Measurements from ENCODE around the gene WIPF3.

- TF ChIP-seq CTCF (IDR thresholded peaks at IDR 0.05): no peak
- no peak for TF ChIP-seq POLR2AphosphoS5 (IDR thresholded peaks at IDR 0.05)
- TF ChIP-seq POLR2A (IDR thresholded peaks at IDR 0.05): no peak
Measured at GRCh38 chr7:29895559-29895958, 89.3 kb downstream of the WIPF3 start.

Measured in stomach (tissue), 4 donors.